SK-N-SH treated with all-trans-retinoic acid at 6 μM for 48 hours (cell line): Measurements from ENCODE around the gene SLC35A1.

ENCODE experiments used
- ATAC-seq: fragments of 200-7000 bp; cut with Tn5 transposase; 3 replicates; pipeline ENCODE4 v1.9.1; 2020; ENCODE audit warnings: mild to moderate bottlenecking, moderate library complexity
- ARNTL ChIP-seq: fragments of 450-650 bp; formaldehyde crosslinking; IDR thresholded peaks from 2 replicates; pipeline ENCODE4 v1.5.0; 2020; ENCODE audit warnings: low read depth, mild to moderate bottlenecking, moderate library complexity, borderline replicate concordance
- BACH2 ChIP-seq: fragments of 250-450 bp; sonication (Bioruptor Pico); IDR thresholded peaks from 2 replicates; pipeline ENCODE4 v1.9.0; 2021; ENCODE audit warnings: mild to moderate bottlenecking, borderline replicate concordance
- CSDC2 ChIP-seq: fragments of 250-450 bp; sonication (Bioruptor Pico); IDR thresholded peaks from 2 replicates; pipeline ENCODE4 v1.5.0; 2020; ENCODE audit warnings: mild to moderate bottlenecking, moderate library complexity
- ESRRG ChIP-seq: fragments of 250-450 bp; sonication (Bioruptor Pico); IDR thresholded peaks from 2 replicates; pipeline ENCODE4 v1.6.1; 2021; ENCODE audit warnings: mild to moderate bottlenecking
- PPARA ChIP-seq: fragments of 250-450 bp; sonication (Bioruptor Pico); IDR thresholded peaks from 2 replicates; pipeline ENCODE4 v1.5.0; 2020; ENCODE audit warnings: mild to moderate bottlenecking, borderline replicate concordance
- RARB ChIP-seq: fragments of 250-450 bp; sonication (Bioruptor Pico); IDR thresholded peaks from 2 replicates; pipeline ENCODE4 v1.8.0; 2021; ENCODE audit warnings: mild to moderate bottlenecking, moderate library complexity
- SNAI2 ChIP-seq: fragments of 250-450 bp; sonication (Bioruptor Pico); IDR thresholded peaks from 2 replicates; pipeline ENCODE4 v1.5.0; 2020; ENCODE audit warnings: mild to moderate bottlenecking, moderate library complexity
- TCF4 ChIP-seq: fragments of 250-450 bp; sonication (Bioruptor Pico); IDR thresholded peaks from 2 replicates; pipeline ENCODE4 v1.8.0; 2021; ENCODE audit warnings: mild to moderate bottlenecking, moderate library complexity, borderline replicate concordance
- TOX ChIP-seq: fragments of 250-450 bp; sonication (Bioruptor Pico); IDR thresholded peaks from 2 replicates; pipeline ENCODE4 v1.8.0; 2021; ENCODE audit warnings: mild to moderate bottlenecking, moderate library complexity, borderline replicate concordance
- ZC3H10 ChIP-seq: fragments of 250-450 bp; sonication (Bioruptor Pico); IDR thresholded peaks from 2 replicates; pipeline ENCODE4 v1.5.1; 2021; ENCODE audit warnings: mild to moderate bottlenecking, moderate library complexity
- ZFP3 ChIP-seq: fragments of 250-450 bp; sonication (Bioruptor Pico); IDR thresholded peaks from 2 replicates; pipeline ENCODE4 v1.5.0; 2020; ENCODE audit warnings: mild to moderate bottlenecking, moderate library complexity
- ZFP30 ChIP-seq: fragments of 450-650 bp; formaldehyde crosslinking; IDR thresholded peaks from 2 replicates; pipeline ENCODE4 v1.5.0; 2022; ENCODE audit warnings: mild to moderate bottlenecking, moderate library complexity
- ZNF565 ChIP-seq: fragments of 450-650 bp; formaldehyde crosslinking; conservative IDR thresholded peaks from 2 replicates; pipeline ENCODE4 v1.5.0; 2020; ENCODE audit warnings: low read depth, mild to moderate bottlenecking, moderate library complexity
- ZNF70 ChIP-seq: fragments of 450-650 bp; formaldehyde crosslinking; IDR thresholded peaks from 2 replicates; pipeline ENCODE4 v1.5.0; 2020; ENCODE audit warnings: mild to moderate bottlenecking, moderate library complexity
- ZNF8 ChIP-seq: fragments of 450-650 bp; formaldehyde crosslinking; IDR thresholded peaks from 2 replicates; pipeline ENCODE4 v1.5.0; 2020; ENCODE audit warnings: mild to moderate bottlenecking, moderate library complexity
- TF ChIP-seq, protein P1 (sequence below): fragments of 250-450 bp; sonication (Bioruptor Pico); IDR thresholded peaks from 2 replicates; pipeline ENCODE4 v1.5.0; 2020; ENCODE audit warnings: mild to moderate bottlenecking, moderate library complexity
- TF ChIP-seq, protein P2 (sequence below): fragments of 250-450 bp; sonication (Bioruptor Pico); IDR thresholded peaks from 2 replicates; pipeline ENCODE4 v1.8.0; 2021; ENCODE audit warnings: low read depth, mild to moderate bottlenecking, moderate library complexity, borderline replicate concordance
- TF ChIP-seq, protein P3 (sequence below): fragments of 250-450 bp; sonication (Bioruptor Pico); IDR thresholded peaks from 2 replicates; pipeline ENCODE4 v1.5.1; 2020; ENCODE audit warnings: low read depth, mild to moderate bottlenecking, moderate library complexity
- TF ChIP-seq, protein P4 (sequence below): fragments of 250-450 bp; sonication (Bioruptor Pico); IDR thresholded peaks from 2 replicates; pipeline ENCODE4 v1.8.0; 2020; ENCODE audit warnings: mild to moderate bottlenecking, moderate library complexity, borderline replicate concordance

SLC35A1 gene

DNA sequence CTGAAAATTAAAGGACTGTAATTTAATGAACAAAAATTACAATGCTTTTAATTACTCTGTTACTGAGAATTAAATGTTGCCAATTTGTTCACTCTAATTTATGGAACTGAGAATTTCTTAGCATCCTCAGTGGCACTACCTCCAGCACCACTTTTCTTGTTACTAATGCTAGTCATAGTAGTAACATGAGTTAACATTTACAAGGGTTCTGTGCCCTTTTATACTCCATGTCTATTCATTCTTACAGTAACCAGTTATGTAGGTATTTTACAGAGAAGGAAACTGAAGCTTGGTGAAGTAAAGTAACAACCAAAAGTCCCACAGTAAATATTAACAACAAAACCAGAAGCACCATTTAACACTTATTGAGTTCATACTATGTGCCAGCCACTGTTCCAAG lies 82.7 kb downstream of the SLC35A1 start:
- TF ChIP-seq, protein P1, sequence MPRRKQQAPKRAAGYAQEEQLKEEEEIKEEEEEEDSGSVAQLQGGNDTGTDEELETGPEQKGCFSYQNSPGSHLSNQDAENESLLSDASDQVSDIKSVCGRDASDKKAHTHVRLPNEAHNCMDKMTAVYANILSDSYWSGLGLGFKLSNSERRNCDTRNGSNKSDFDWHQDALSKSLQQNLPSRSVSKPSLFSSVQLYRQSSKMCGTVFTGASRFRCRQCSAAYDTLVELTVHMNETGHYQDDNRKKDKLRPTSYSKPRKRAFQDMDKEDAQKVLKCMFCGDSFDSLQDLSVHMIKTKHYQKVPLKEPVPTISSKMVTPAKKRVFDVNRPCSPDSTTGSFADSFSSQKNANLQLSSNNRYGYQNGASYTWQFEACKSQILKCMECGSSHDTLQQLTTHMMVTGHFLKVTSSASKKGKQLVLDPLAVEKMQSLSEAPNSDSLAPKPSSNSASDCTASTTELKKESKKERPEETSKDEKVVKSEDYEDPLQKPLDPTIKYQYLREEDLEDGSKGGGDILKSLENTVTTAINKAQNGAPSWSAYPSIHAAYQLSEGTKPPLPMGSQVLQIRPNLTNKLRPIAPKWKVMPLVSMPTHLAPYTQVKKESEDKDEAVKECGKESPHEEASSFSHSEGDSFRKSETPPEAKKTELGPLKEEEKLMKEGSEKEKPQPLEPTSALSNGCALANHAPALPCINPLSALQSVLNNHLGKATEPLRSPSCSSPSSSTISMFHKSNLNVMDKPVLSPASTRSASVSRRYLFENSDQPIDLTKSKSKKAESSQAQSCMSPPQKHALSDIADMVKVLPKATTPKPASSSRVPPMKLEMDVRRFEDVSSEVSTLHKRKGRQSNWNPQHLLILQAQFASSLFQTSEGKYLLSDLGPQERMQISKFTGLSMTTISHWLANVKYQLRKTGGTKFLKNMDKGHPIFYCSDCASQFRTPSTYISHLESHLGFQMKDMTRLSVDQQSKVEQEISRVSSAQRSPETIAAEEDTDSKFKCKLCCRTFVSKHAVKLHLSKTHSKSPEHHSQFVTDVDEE, result no peak
- TF ChIP-seq CSDC2 (CRISPR knock-in tag), result no peak
- no peak for TF ChIP-seq ZFP3 (CRISPR knock-in tag)
- TF ChIP-seq TOX, result no peak
- no peak for TF ChIP-seq ZNF8 (CRISPR knock-in tag)
- no peak for TF ChIP-seq PPARA (CRISPR knock-in tag)
- TF ChIP-seq, protein P2, sequence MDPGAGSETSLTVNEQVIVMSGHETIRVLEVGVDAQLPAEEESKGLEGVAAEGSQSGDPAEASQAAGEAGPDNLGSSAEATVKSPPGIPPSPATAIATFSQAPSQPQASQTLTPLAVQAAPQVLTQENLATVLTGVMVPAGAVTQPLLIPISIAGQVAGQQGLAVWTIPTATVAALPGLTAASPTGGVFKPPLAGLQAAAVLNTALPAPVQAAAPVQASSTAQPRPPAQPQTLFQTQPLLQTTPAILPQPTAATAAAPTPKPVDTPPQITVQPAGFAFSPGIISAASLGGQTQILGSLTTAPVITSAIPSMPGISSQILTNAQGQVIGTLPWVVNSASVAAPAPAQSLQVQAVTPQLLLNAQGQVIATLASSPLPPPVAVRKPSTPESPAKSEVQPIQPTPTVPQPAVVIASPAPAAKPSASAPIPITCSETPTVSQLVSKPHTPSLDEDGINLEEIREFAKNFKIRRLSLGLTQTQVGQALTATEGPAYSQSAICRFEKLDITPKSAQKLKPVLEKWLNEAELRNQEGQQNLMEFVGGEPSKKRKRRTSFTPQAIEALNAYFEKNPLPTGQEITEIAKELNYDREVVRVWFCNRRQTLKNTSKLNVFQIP (CRISPR knock-in tag), result no peak
- no peak for TF ChIP-seq ZC3H10 (CRISPR knock-in tag)
- TF ChIP-seq ZFP30, result no peak
- TF ChIP-seq ESRRG, result no peak
- no peak for TF ChIP-seq SNAI2 (CRISPR knock-in tag)
- TF ChIP-seq, protein P3, sequence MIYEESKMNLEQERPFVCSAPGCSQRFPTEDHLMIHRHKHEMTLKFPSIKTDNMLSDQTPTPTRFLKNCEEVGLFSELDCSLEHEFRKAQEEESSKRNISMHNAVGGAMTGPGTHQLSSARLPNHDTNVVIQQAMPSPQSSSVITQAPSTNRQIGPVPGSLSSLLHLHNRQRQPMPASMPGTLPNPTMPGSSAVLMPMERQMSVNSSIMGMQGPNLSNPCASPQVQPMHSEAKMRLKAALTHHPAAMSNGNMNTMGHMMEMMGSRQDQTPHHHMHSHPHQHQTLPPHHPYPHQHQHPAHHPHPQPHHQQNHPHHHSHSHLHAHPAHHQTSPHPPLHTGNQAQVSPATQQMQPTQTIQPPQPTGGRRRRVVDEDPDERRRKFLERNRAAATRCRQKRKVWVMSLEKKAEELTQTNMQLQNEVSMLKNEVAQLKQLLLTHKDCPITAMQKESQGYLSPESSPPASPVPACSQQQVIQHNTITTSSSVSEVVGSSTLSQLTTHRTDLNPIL (CRISPR knock-in tag), result no peak
- TF ChIP-seq RARB (CRISPR knock-in tag), result no peak
- TF ChIP-seq ZNF70 (CRISPR knock-in tag), result no peak
- TF ChIP-seq, protein P4, sequence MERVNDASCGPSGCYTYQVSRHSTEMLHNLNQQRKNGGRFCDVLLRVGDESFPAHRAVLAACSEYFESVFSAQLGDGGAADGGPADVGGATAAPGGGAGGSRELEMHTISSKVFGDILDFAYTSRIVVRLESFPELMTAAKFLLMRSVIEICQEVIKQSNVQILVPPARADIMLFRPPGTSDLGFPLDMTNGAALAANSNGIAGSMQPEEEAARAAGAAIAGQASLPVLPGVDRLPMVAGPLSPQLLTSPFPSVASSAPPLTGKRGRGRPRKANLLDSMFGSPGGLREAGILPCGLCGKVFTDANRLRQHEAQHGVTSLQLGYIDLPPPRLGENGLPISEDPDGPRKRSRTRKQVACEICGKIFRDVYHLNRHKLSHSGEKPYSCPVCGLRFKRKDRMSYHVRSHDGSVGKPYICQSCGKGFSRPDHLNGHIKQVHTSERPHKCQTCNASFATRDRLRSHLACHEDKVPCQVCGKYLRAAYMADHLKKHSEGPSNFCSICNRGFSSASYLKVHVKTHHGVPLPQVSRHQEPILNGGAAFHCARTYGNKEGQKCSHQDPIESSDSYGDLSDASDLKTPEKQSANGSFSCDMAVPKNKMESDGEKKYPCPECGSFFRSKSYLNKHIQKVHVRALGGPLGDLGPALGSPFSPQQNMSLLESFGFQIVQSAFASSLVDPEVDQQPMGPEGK (CRISPR knock-in tag), result no peak
- no peak for TF ChIP-seq ARNTL (CRISPR knock-in tag)
- no peak for TF ChIP-seq TCF4 (CRISPR knock-in tag)
- TF ChIP-seq, all 23 proteins: peak for 0
- no peak for ATAC-seq

DNA sequence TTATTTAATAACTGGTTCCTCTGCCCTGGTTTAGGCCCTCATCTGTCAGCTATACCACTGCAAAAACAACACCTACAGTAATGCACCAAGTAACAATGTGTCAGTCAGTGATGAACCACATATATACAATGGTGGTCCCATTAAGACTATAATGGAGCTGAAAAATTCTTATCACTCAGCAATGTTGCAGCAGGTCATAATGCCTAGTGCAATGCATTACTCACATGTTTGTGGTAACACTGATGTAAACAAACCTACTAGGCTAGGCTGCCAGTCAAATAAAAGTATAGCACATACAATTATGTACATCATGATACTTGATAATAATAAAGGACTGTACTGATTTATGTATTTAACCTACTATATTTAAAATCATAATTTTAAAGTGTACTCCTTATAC lies 85.7 kb downstream of the SLC35A1 start:
- ATAC-seq, result no peak
- TF ChIP-seq TCF4 (CRISPR knock-in tag) (no peak), ZNF70 (CRISPR knock-in tag) (no peak), ARNTL (CRISPR knock-in tag) (no peak), ZFP3 (CRISPR knock-in tag) (no peak), ZC3H10 (CRISPR knock-in tag) (no peak), PPARA (CRISPR knock-in tag) (no peak), SNAI2 (CRISPR knock-in tag) (no peak), CSDC2 (CRISPR knock-in tag) (no peak), BACH2 (CRISPR knock-in tag) (no peak), ZNF565 (CRISPR knock-in tag) (no peak), ESRRG (no peak), RARB (CRISPR knock-in tag) (no peak)
- TF ChIP-seq, protein P2 (CRISPR knock-in tag), result no peak
- TF ChIP-seq, protein P4 (CRISPR knock-in tag), result no peak
- TF ChIP-seq, protein P3 (CRISPR knock-in tag), result no peak
- TF ChIP-seq, protein P1, result no peak
- TF ChIP-seq, all 23 proteins: peak for 0
